Measurements from ENCODE around the gene FRS3. TPM values are rescaled to one million over a fixed set of nuclear protein-coding genes. Genes with fewer than 3 reads are reported as not detected.

FRS3 gene
- total and polyA plus RNA-seq, 2 of the 8 experiments (the other 6 are each of a cell fraction or from before 2014, with no cell fraction given): 3.4 to 4.4 TPM

- no peak for TF ChIP-seq YY1 (IDR thresholded peaks at IDR 0.05; ENCODE audit: low read depth, low read length)
- no peak for TF ChIP-seq EZH2 (IDR thresholded peaks at IDR 0.05; ENCODE audit: low read depth, low read length, severe bottlenecking)
- TF ChIP-seq SIN3A (conservative IDR thresholded peaks at IDR 0.05 in 1 of 2, IDR thresholded peaks at IDR 0.05 in 1 of 2; ENCODE audit: low read depth in 1 of 2, low read length in 2 of 2): no peak
- TF ChIP-seq, protein P1, sequence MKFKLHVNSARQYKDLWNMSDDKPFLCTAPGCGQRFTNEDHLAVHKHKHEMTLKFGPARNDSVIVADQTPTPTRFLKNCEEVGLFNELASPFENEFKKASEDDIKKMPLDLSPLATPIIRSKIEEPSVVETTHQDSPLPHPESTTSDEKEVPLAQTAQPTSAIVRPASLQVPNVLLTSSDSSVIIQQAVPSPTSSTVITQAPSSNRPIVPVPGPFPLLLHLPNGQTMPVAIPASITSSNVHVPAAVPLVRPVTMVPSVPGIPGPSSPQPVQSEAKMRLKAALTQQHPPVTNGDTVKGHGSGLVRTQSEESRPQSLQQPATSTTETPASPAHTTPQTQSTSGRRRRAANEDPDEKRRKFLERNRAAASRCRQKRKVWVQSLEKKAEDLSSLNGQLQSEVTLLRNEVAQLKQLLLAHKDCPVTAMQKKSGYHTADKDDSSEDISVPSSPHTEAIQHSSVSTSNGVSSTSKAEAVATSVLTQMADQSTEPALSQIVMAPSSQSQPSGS (IDR thresholded peaks at IDR 0.05; ENCODE audit: low read length): no peak
- TF ChIP-seq POU5F1 (IDR thresholded peaks at IDR 0.05; ENCODE audit: low read depth, low read length): no peak
- no peak for TF ChIP-seq SRF (IDR thresholded peaks at IDR 0.05; ENCODE audit: low read depth, low read length)
- TF ChIP-seq CHD1 (IDR thresholded peaks at IDR 0.05; ENCODE audit: low read depth, low read length): no peak
- no peak for TF ChIP-seq BCL11A (IDR thresholded peaks at IDR 0.05; ENCODE audit: low read depth in 2 of 2, low read length in 2 of 2)
- no peak for TF ChIP-seq SAP30 (IDR thresholded peaks at IDR 0.05; ENCODE audit: insufficient read depth, insufficient replicate concordance, low read length)
Measured at GRCh38 chr6:41763470-41763869, 16.2 kb downstream of the FRS3 start (continued).
